Keratinocyte (primary cell): ENCODE results near the gene ANO10. TPM values are rescaled to one million over a fixed set of nuclear protein-coding genes. Genes with fewer than 3 reads are reported as not detected.

Experiments
- DNase-seq: peaks from one replicate; pipeline ENCODE4 v3.0.0-alpha.2; 2011; ENCODE audit warnings: low read depth, missing footprints, low spot score
- FAIRE-seq: peaks from 2 replicates; lab custom pipeline; 2011; peaks lifted over from hg19 to GRCh38; lab: Jason Lieb, UNC
- H2AFZ ChIP-seq: 2 replicates; pipeline ENCODE4 v1.6.0; 2012; ENCODE audit warnings: low read length, control low read depth, inconsistent platforms; ENCODE audit not compliant: control insufficient read depth
- H3K27ac ChIP-seq: 2 replicates; pipeline ENCODE4 v1.5.1; 2011; ENCODE audit warnings: low read length; ENCODE audit not compliant: control insufficient read depth, insufficient read depth
- H3K27me3 ChIP-seq: 3 replicates; pipeline ENCODE4 v1.6.0; 2011; ENCODE audit warnings: low read length; ENCODE audit not compliant: control insufficient read depth, insufficient read depth; ENCODE audit errors: extremely low read depth
- H3K36me3 ChIP-seq, 2 experiments: 2 replicates in 1 of 2; 3 replicates in 1 of 2; pipeline ENCODE4 v1.5.1; 2011; ENCODE audit warnings: low read length in 2 of 2, mild to moderate bottlenecking in 1 of 2; ENCODE audit not compliant: control insufficient read depth in 2 of 2, insufficient read depth in 2 of 2; ENCODE audit errors: extremely low read depth in 1 of 2
- H3K4me1 ChIP-seq: 3 replicates; pipeline ENCODE4 v1.5.1; 2011; ENCODE audit warnings: low read length; ENCODE audit not compliant: control insufficient read depth, insufficient read depth; ENCODE audit errors: extremely low read depth
- H3K4me2 ChIP-seq: 3 replicates; pipeline ENCODE4 v1.6.0; 2011; ENCODE audit warnings: low read depth, low read length; ENCODE audit not compliant: control insufficient read depth, insufficient read depth; ENCODE audit errors: extremely low read depth
- H3K4me3 ChIP-seq, 3 experiments: fragments of 200-600 bp in 1 of 3; sonication (generic) in 1 of 3; 2 replicates in 2 of 3; 3 replicates in 1 of 3; pipeline ENCODE4 v1.5.1; 2011 to 2016; ENCODE audit warnings: low read length in 3 of 3, mild to moderate bottlenecking in 3 of 3, control low read depth in 2 of 3, inconsistent platforms in 1 of 3, low read depth in 1 of 3, mixed read lengths in 1 of 3, mixed run types in 1 of 3, moderate library complexity in 1 of 3; ENCODE audit not compliant: control insufficient read depth in 2 of 3, insufficient read depth in 2 of 3; ENCODE audit errors: extremely low read depth in 1 of 3
- H3K79me2 ChIP-seq: 2 replicates; pipeline ENCODE4 v1.6.0; 2012; ENCODE audit warnings: low read length; ENCODE audit not compliant: control insufficient read depth, insufficient read depth
- H3K9ac ChIP-seq: 3 replicates; pipeline ENCODE4 v1.6.0; 2011; ENCODE audit warnings: low read length; ENCODE audit not compliant: control insufficient read depth, insufficient read depth; ENCODE audit errors: extremely low read depth
- H3K9me1 ChIP-seq: 3 replicates; pipeline ENCODE4 v1.6.0; 2011; ENCODE audit warnings: low read length; ENCODE audit not compliant: control insufficient read depth, insufficient read depth; ENCODE audit errors: extremely low read depth
- H3K9me3 ChIP-seq: 2 replicates; pipeline ENCODE4 v1.5.1; 2012; ENCODE audit warnings: low read depth, low read length; ENCODE audit not compliant: control insufficient read depth
- H4K20me1 ChIP-seq: 3 replicates; pipeline ENCODE4 v1.6.0; 2011; ENCODE audit warnings: low read length; ENCODE audit not compliant: control insufficient read depth, insufficient read depth; ENCODE audit errors: extremely low read depth
- EZH2 ChIP-seq: IDR thresholded peaks from one replicate; pipeline ENCODE4 v1.6.1; 2012; ENCODE audit warnings: inconsistent platforms, mild to moderate bottlenecking, low read length, moderate library complexity
- dilution Hi-C: fragments of 300-500 bp; cut with MboI; formaldehyde crosslinking; loops from one replicate; pipeline ENCODE4 v1.7.0; 2020; ENCODE audit warnings: low sequenced_read_pairs; ENCODE audit not compliant: extremely low pct_ligation_motif_present
- polyA plus RNA-seq, 5 experiments: library from polyadenylated mRNA; depleted of rRNA in 3 of 5; stranded (reverse) in 3 of 5; stranded (forward) in 1 of 5; unstranded in 1 of 5; fragments of >200 nt; gene quantifications; 1 replicate in 1 of 5; 2 replicates in 3 of 5; 3 replicates in 1 of 5; pipeline versions ENCODE4 v1.2.1 to v1.2.3, GENCODE V29; 2011 to 2012; ENCODE audit warnings: missing spikeins in 2 of 5, low read depth in 1 of 5, low replicate concordance in 1 of 5
- TF ChIP-seq, protein P1 (sequence below), 3 experiments: IDR thresholded peaks in 1 of 3; conservative IDR thresholded peaks in 1 of 3; optimal IDR thresholded peaks in 1 of 3; 2 replicates in 2 of 3; 3 replicates in 1 of 3; pipeline versions ENCODE3 to v1.5.1; 2011; ENCODE audit warnings: low read length in 3 of 3, mild to moderate bottlenecking in 3 of 3, moderate library complexity in 2 of 3, control low read depth in 1 of 3, inconsistent platforms in 1 of 3; ENCODE audit not compliant: insufficient read depth in 2 of 3; ENCODE audit errors: extremely low read depth in 1 of 3

Gene ANO10
- polyA plus RNA-seq, 1 donor (not counting 4 experiments of a cell fraction or from before 2014, with no cell fraction given): 48.8 TPM

DNA sequence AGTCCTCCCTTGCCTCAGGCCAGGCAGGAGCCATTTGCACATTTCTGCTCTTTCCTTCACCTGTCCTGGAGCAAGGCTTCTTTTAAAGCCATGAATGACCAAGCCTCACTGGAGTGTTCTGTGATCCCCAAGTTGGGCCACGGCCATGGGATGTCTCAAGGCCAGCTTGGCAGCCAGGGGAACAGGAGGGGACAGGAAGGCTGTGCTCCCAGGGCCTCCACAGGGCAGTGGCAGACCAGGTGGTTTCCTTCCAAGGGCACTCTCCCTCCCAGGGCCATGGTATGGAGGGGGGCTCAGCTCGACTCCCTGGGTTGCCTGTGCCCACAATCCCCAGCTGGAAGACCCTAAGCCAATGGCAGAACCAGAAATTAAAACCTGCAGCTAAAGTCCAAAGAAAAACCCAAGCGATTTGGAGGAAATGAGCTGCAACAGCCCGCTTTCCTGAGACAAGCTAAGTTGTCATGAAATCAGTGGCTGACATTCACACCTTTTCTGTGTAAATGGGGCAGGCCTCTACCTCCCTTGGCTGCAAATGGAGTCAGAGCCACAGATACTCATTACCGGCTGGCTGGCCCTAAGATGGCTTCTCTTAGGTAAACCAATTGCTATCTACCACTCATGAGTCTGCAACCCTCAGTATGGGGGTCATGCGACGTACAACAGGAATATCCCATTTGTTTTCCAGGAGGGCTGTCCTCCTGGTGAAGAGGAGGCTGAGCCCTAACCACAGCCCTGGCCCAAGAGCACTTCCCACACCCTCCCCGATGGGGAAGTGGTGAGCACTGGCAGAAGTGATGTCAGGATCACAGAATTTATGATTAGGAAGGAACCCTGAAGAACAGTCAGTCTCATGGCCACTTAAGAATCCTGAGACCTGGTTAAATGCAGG lies 252.2 kb downstream of the ANO10 start:
- H3K27ac ChIP-seq: no peak overlapping the region
- no peak for DNase-seq
- H3K4me2 ChIP-seq: no peak overlapping the region
- dilution Hi-C loops: no loop called here
- H3K4me3 ChIP-seq: no peak overlapping the region
- H2AFZ ChIP-seq: no peak overlapping the region
- H3K9ac ChIP-seq: no peak overlapping the region
- H3K9me1 ChIP-seq: no peaks in the 10 kb centered on the region
- H3K36me3 ChIP-seq: no peaks in the 10 kb centered on the region
- no peaks in the 10 kb centered on the region for H3K79me2 ChIP-seq
- H4K20me1 ChIP-seq: no peaks in the 10 kb centered on the region
- no peaks in the 10 kb centered on the region for H3K4me1 ChIP-seq
- H3K9me3 ChIP-seq: no peaks in the 10 kb centered on the region
- TF ChIP-seq, protein P1, sequence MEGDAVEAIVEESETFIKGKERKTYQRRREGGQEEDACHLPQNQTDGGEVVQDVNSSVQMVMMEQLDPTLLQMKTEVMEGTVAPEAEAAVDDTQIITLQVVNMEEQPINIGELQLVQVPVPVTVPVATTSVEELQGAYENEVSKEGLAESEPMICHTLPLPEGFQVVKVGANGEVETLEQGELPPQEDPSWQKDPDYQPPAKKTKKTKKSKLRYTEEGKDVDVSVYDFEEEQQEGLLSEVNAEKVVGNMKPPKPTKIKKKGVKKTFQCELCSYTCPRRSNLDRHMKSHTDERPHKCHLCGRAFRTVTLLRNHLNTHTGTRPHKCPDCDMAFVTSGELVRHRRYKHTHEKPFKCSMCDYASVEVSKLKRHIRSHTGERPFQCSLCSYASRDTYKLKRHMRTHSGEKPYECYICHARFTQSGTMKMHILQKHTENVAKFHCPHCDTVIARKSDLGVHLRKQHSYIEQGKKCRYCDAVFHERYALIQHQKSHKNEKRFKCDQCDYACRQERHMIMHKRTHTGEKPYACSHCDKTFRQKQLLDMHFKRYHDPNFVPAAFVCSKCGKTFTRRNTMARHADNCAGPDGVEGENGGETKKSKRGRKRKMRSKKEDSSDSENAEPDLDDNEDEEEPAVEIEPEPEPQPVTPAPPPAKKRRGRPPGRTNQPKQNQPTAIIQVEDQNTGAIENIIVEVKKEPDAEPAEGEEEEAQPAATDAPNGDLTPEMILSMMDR (optimal IDR thresholded peaks at IDR 0.05 in 1 of 3, IDR thresholded peaks at IDR 0.05 in 1 of 3, conservative IDR thresholded peaks at IDR 0.05 in 1 of 3; ENCODE audit: extremely low read depth in 1 of 3, insufficient read depth in 2 of 3, low read length in 3 of 3): no peak
- no peak for TF ChIP-seq EZH2
- no peak for FAIRE-seq
- H3K27me3 ChIP-seq: no peaks in the 10 kb centered on the region

DNA sequence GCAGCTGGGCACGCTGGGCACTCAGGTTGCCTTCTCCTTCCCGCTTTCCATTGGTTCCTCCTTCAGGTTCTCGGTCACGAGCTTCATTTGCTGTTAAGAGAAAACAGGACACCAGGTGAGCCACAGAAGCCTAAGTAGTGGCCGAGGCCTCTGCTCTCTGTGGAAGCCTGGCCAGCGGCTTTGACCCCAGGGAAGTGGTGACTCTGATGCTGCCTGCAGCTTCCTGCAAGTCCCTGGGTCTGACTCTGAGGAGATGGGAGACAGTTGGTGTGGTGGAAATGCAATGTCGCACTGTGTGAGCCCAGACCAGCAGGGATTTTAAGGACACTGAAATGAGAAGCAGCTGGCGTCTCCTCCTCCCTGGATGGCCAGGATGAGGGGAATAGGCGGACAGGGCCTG lies 254.9 kb downstream of the ANO10 start:
- Histone ChIP-seq H3K9me3 (no peaks in the 10 kb centered on the region), H2AFZ (no peak overlapping the region), H3K27ac (no peak overlapping the region), H4K20me1 (no peaks in the 10 kb centered on the region), H3K4me3 (no peak overlapping the region), H3K79me2 (no peaks in the 10 kb centered on the region), H3K4me2 (no peak overlapping the region), H3K9ac (no peak overlapping the region), H3K36me3 (no peaks in the 10 kb centered on the region), H3K4me1 (no peaks in the 10 kb centered on the region), H3K27me3 (no peaks in the 10 kb centered on the region), H3K9me1 (no peaks in the 10 kb centered on the region)
- FAIRE-seq (no peak), DNase-seq (no peak)
- dilution Hi-C loops: no loop called here
- no peak for TF ChIP-seq EZH2
- TF ChIP-seq, protein P1 (optimal IDR thresholded peaks at IDR 0.05 in 1 of 3, IDR thresholded peaks at IDR 0.05 in 1 of 3, conservative IDR thresholded peaks at IDR 0.05 in 1 of 3; ENCODE audit: extremely low read depth in 1 of 3, insufficient read depth in 2 of 3, low read length in 3 of 3): no peak
